ENCODE results near the gene PRR3. TPM values are rescaled to one million over a fixed set of nuclear protein-coding genes. Genes with fewer than 3 reads are reported as not detected.

Gene PRR3
- total RNA-seq, 2 experiments from 2014 or later, result 16.0 to 22.2 TPM

GRCh38 chr6:30610065-30610464 is 53.0 kb downstream of the PRR3 start:
- Mint-ChIP-seq H3K27ac (peak overlapping the region; percentile 76), H3K27me3 (no peaks in the 10 kb centered on the region), H3K4me1 (peaks cover 75% of the 10 kb centered on the region), H3K36me3 (ENCODE audit: low read depth) (peaks cover 79% of the 10 kb centered on the region), H3K9me3 (no peaks in the 10 kb centered on the region), H3K4me3 (no peak overlapping the region)
- ChIA-PET CTCF (interaction anchor here (0.6 to 2.0 kb wide), 5 partner anchors 9 to 125 kb away, joined by 3 to 9 read pairs (median 3); no protein-coding TSS in a partner anchor), POLR2A (no interaction called here)
- DNase-seq, result no peak

GRCh38 chr6:30611150-30611855 is 54.2 kb downstream of the PRR3 start:
- POLR2A ChIA-PET, result no interaction called here
- Mint-ChIP-seq H3K4me3 (no peak overlapping the region), H3K27me3 (no peaks in the 10 kb centered on the region)

GRCh38 chr6:30611856-30612194 is 54.7 kb downstream of the PRR3 start:
- H3K27ac Mint-ChIP-seq, result no peak overlapping the region
- peaks cover 81% of the 10 kb centered on the region for H3K36me3 Mint-ChIP-seq (ENCODE audit: low read depth)
- peaks cover 65% of the 10 kb centered on the region for H3K4me1 Mint-ChIP-seq
- ChIA-PET CTCF (interaction anchor here (1.8 to 2.5 kb wide), 5 partner anchors 12 to 130 kb away, joined by 4 to 15 read pairs (median 5); no protein-coding TSS in a partner anchor), POLR2A (no interaction called here)
- no peak overlapping the region for H3K4me3 Mint-ChIP-seq
- H3K9me3 Mint-ChIP-seq, result no peaks in the 10 kb centered on the region
- DNase-seq, result no peak
- H3K27me3 Mint-ChIP-seq, result no peaks in the 10 kb centered on the region

More at GRCh38 chr6:30611150-30611855, 54.2 kb downstream of the PRR3 start:
- H3K4me1 Mint-ChIP-seq, result peaks cover 70% of the 10 kb centered on the region
- H3K27ac Mint-ChIP-seq, result peak overlapping the region; percentile 20
- H3K9me3 Mint-ChIP-seq, result no peaks in the 10 kb centered on the region
- CTCF ChIA-PET, result interaction anchor here (1.0 to 2.2 kb wide), 3 partner anchors 10 to 14 kb away, joined by 3 to 15 read pairs (median 9); no protein-coding TSS in a partner anchor
- peaks cover 81% of the 10 kb centered on the region for H3K36me3 Mint-ChIP-seq (ENCODE audit: low read depth)
- DNase-seq, result no peak

GRCh38 chr6:30612213-30612612 is 55.1 kb downstream of the PRR3 start:
- H3K4me1 Mint-ChIP-seq, result peaks cover 65% of the 10 kb centered on the region
- no peak for DNase-seq
- peaks cover 83% of the 10 kb centered on the region for H3K36me3 Mint-ChIP-seq (ENCODE audit: low read depth)
- ChIA-PET POLR2A (no interaction called here), CTCF (interaction anchor here (1.2 to 3.3 kb wide), 9 partner anchors 11 to 131 kb away, joined by 3 to 18 read pairs (median 5); no protein-coding TSS in a partner anchor)
- no peaks in the 10 kb centered on the region for H3K9me3 Mint-ChIP-seq
- H3K27ac Mint-ChIP-seq, result no peak overlapping the region
- no peak overlapping the region for H3K4me3 Mint-ChIP-seq
- H3K27me3 Mint-ChIP-seq, result peaks cover 2% of the 10 kb centered on the region

GRCh38 chr6:30612687-30613248 is 55.7 kb downstream of the PRR3 start:
- POLR2A ChIA-PET, result no interaction called here
- DNase-seq, result no peak
- Mint-ChIP-seq H3K27me3 (peaks cover 2% of the 10 kb centered on the region), H3K4me1 (peaks cover 60% of the 10 kb centered on the region), H3K36me3 (ENCODE audit: low read depth) (peaks cover 78% of the 10 kb centered on the region), H3K27ac (peak overlapping the region; percentile 32), H3K4me3 (peak overlapping the region; percentile 25), H3K9me3 (no peaks in the 10 kb centered on the region)
- CTCF ChIA-PET, result interaction anchor here (0.8 to 3.3 kb wide), 14 partner anchors 10 to 131 kb away, joined by 3 to 18 read pairs (median 4); partner anchors contain the start of gene MDC1

Small RNA genes lying within 50 kb of the gene (microRNA-seq; reads per million reads assigned to microRNA genes)
- 61.3 reads per million, percentile 66 among the genes with 10 or more reads in this experiment for gene MIR877 (ENCODE audit: borderline microRNAs expressed, borderline replicate concordance)

Other genes with a start within 250 kb of the PRR3 start
- gene TRIM39, start 230.4 kb upstream of the PRR3 start, total RNA-seq, result 10 to 100 TPM; 13.0 to 15.4 TPM
- gene RPP21, start 212.1 kb upstream of the PRR3 start, total RNA-seq, result 10 to 100 TPM; 37.5 to 42.7 TPM
- 100 to 1,000 TPM; 706 to 753 TPM for gene HLA-E, start 67.8 kb upstream of the PRR3 start, total RNA-seq
- 10 to 100 TPM; 51.5 to 59.9 TPM for gene GNL1, start 806 bp upstream of the PRR3 start, total RNA-seq
- 10 to 100 TPM; 72.2 to 78.0 TPM for gene ABCF1, start 14.1 kb downstream of the PRR3 start, total RNA-seq
- 100 to 1,000 TPM in 1 of 2 experiments, 10 to 100 TPM in 1; 99.1 to 117 TPM for gene PPP1R10, start 59.9 kb downstream of the PRR3 start, total RNA-seq
- 10 to 100 TPM; 41.4 to 44.4 TPM for gene MRPS18B, start 60.5 kb downstream of the PRR3 start, total RNA-seq
- gene ATAT1, start 69.6 kb downstream of the PRR3 start, total RNA-seq, result 1 to 10 TPM; 8.3 to 9.7 TPM
- 10 to 100 TPM; 23.2 to 23.9 TPM for gene C6orf136, start 89.8 kb downstream of the PRR3 start, total RNA-seq
- 10 to 100 TPM; 40.4 to 40.7 TPM for gene DHX16, start 115.7 kb downstream of the PRR3 start, total RNA-seq
- 100 to 1,000 TPM; 243 to 272 TPM for gene PPP1R18, start 129.3 kb downstream of the PRR3 start, total RNA-seq
- 10 to 100 TPM; 43.1 to 58.8 TPM for gene NRM, start 133.7 kb downstream of the PRR3 start, total RNA-seq
- gene MDC1, start 160.0 kb downstream of the PRR3 start, total RNA-seq, result 10 to 100 TPM; 46.8 to 53.2 TPM
- gene TUBB, start 163.1 kb downstream of the PRR3 start, total RNA-seq, result 1,000 to 10,000 TPM; 1,494 to 1,661 TPM
- gene FLOT1, start 185.4 kb downstream of the PRR3 start, total RNA-seq, result 100 to 1,000 TPM; 199 to 213 TPM
- 10 to 100 TPM; 30.5 to 34.9 TPM for gene IER3, start 187.3 kb downstream of the PRR3 start, total RNA-seq